Measurements from ENCODE around the gene TMEM123.

GRCh38 chr11:102375720-102376399 lies 76.7 kb downstream of the TMEM123 start:
- TF ChIP-seq POLR2A (IDR thresholded peaks at IDR 0.05; ENCODE audit: low read depth, low read length): no peak
- no peak for TF ChIP-seq SPI1 (IDR thresholded peaks at IDR 0.05; ENCODE audit: low read depth, low read length)
- TF ChIP-seq POLR2AphosphoS5 (IDR thresholded peaks at IDR 0.05; ENCODE audit: low read depth, low read length): no peak
- no peak for TF ChIP-seq POU2F2 (IDR thresholded peaks at IDR 0.05; ENCODE audit: low read depth, low read length)
- no peak for TF ChIP-seq TAF1 (IDR thresholded peaks at IDR 0.05; ENCODE audit: low read depth, low read length)

Data from GM12891 (cell line).